Measurements from ENCODE around the gene MKNK1.

- TF ChIP-seq CTCF (IDR thresholded peaks at IDR 0.05; ENCODE audit: low read depth, low read length, poor library complexity, severe bottlenecking) (no peak), EZH2phosphoT487 (IDR thresholded peaks at IDR 0.05; ENCODE audit: borderline replicate concordance, low read length) (no peak)
Observed at GRCh38 chr1:46510998-46511365, 93.1 kb downstream of the MKNK1 start.

All from DOHH2 (cell line).